Neural cell (in vitro differentiated cells): ENCODE results near the gene CCDC68.

Experiments used
- EP300 ChIP-seq: fragments of 450-650 bp; conservative IDR thresholded peaks from 2 replicates; pipeline ENCODE4 v1.6.1; 2014; ENCODE audit warnings: antibody characterized with exemption, mild to moderate bottlenecking, moderate library complexity; ENCODE audit not compliant: poor library complexity, severe bottlenecking
- EZH2 ChIP-seq: fragments of 200-600, 300-800 bp; shearing (Covaris generic), sonication (generic); IDR thresholded peaks from 2 replicates; pipeline ENCODE4 v1.6.1; 2014; ENCODE audit warnings: antibody characterized with exemption, low read length, borderline replicate concordance, mild to moderate bottlenecking; ENCODE audit not compliant: insufficient read depth, poor library complexity, severe bottlenecking
- MXI1 ChIP-seq: fragments of 450-650 bp; conservative IDR thresholded peaks from 2 replicates; pipeline ENCODE4 v1.6.1; 2014; ENCODE audit warnings: antibody characterized with exemption, mild to moderate bottlenecking; ENCODE audit not compliant: poor library complexity, severe bottlenecking
- POLR2AphosphoS5 ChIP-seq: IDR thresholded peaks from 2 replicates; pipeline ENCODE4 v1.6.1; 2012
- RAD21 ChIP-seq: fragments of 450-650 bp; conservative IDR thresholded peaks from 2 replicates; pipeline ENCODE4 v1.6.1; 2014; ENCODE audit warnings: antibody characterized with exemption, mild to moderate bottlenecking, moderate library complexity
- SMC3 ChIP-seq: fragments of 450-650 bp; conservative IDR thresholded peaks from 2 replicates; pipeline ENCODE4 v1.6.1; 2014; ENCODE audit warnings: antibody characterized with exemption, mild to moderate bottlenecking, moderate library complexity; ENCODE audit not compliant: poor library complexity
- TAF1 ChIP-seq: IDR thresholded peaks from 2 replicates; pipeline ENCODE4 v1.6.1; 2012; ENCODE audit warnings: low read depth
- TF ChIP-seq, protein P1 (sequence below): fragments of 450-650 bp; IDR thresholded peaks from 2 replicates; pipeline ENCODE4 v1.5.1; 2014; ENCODE audit warnings: antibody characterized with exemption, mild to moderate bottlenecking, moderate library complexity; ENCODE audit not compliant: poor library complexity, severe bottlenecking
- TF ChIP-seq, protein P2 (sequence below): IDR thresholded peaks from 2 replicates; pipeline ENCODE4 v1.6.1; 2012; ENCODE audit warnings: borderline replicate concordance

DNA sequence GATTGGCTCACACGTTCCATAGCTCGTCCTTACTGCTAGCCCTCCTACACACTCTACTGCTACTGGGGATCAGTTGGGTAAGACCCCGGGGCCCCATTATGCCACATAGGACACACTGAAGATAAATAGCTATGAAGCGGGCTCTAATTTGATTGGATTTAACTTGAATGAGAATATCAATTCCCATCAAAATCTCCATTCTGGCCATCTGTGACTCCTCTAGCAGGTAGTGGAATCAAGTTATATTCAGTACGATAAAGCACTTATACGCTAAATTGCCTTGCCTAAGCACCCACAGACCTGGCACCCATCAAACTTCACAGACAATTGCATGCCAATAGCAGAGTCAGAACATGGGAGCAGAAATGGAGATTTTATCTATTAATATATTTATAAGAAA is 39.8 kb downstream of the CCDC68 start:
- TF ChIP-seq, protein P1, sequence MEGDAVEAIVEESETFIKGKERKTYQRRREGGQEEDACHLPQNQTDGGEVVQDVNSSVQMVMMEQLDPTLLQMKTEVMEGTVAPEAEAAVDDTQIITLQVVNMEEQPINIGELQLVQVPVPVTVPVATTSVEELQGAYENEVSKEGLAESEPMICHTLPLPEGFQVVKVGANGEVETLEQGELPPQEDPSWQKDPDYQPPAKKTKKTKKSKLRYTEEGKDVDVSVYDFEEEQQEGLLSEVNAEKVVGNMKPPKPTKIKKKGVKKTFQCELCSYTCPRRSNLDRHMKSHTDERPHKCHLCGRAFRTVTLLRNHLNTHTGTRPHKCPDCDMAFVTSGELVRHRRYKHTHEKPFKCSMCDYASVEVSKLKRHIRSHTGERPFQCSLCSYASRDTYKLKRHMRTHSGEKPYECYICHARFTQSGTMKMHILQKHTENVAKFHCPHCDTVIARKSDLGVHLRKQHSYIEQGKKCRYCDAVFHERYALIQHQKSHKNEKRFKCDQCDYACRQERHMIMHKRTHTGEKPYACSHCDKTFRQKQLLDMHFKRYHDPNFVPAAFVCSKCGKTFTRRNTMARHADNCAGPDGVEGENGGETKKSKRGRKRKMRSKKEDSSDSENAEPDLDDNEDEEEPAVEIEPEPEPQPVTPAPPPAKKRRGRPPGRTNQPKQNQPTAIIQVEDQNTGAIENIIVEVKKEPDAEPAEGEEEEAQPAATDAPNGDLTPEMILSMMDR = no peak
- TF ChIP-seq EZH2 = no peak
- TF ChIP-seq EP300 = no peak
- no peak for TF ChIP-seq RAD21
- TF ChIP-seq TAF1 = no peak
- TF ChIP-seq, protein P2, sequence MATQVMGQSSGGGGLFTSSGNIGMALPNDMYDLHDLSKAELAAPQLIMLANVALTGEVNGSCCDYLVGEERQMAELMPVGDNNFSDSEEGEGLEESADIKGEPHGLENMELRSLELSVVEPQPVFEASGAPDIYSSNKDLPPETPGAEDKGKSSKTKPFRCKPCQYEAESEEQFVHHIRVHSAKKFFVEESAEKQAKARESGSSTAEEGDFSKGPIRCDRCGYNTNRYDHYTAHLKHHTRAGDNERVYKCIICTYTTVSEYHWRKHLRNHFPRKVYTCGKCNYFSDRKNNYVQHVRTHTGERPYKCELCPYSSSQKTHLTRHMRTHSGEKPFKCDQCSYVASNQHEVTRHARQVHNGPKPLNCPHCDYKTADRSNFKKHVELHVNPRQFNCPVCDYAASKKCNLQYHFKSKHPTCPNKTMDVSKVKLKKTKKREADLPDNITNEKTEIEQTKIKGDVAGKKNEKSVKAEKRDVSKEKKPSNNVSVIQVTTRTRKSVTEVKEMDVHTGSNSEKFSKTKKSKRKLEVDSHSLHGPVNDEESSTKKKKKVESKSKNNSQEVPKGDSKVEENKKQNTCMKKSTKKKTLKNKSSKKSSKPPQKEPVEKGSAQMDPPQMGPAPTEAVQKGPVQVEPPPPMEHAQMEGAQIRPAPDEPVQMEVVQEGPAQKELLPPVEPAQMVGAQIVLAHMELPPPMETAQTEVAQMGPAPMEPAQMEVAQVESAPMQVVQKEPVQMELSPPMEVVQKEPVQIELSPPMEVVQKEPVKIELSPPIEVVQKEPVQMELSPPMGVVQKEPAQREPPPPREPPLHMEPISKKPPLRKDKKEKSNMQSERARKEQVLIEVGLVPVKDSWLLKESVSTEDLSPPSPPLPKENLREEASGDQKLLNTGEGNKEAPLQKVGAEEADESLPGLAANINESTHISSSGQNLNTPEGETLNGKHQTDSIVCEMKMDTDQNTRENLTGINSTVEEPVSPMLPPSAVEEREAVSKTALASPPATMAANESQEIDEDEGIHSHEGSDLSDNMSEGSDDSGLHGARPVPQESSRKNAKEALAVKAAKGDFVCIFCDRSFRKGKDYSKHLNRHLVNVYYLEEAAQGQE = no peak
- TF ChIP-seq POLR2AphosphoS5 = no peak
- TF ChIP-seq SMC3 = no peak
- TF ChIP-seq MXI1 = no peak
